ENCODE data around the gene MBNL1. TPM values are rescaled to one million over a fixed set of nuclear protein-coding genes. Genes with fewer than 3 reads are reported as not detected.

MBNL1 gene
- polyA plus RNA-seq, 3 donors: 190 to 204 (median 191) TPM

- Mint-ChIP-seq H3K27ac (peak overlapping the region; percentile 97 to 99 (median 98)), H3K4me1 (peaks cover 64% of the 10 kb centered on the region), H3K4me3 (peak overlapping the region; percentile 94 to 97), H3K9me3 (peaks cover 0 to 4% (median 0%) of the 10 kb centered on the region in 7 donors), H3K36me3 (peaks cover 19 to 22% of the 10 kb centered on the region in 2 donors), H3K27me3 (ENCODE audit: low read depth in 3 of 3) (peaks cover 0 to 1% (median 0%) of the 10 kb centered on the region in 3 donors)
- Histone ChIP-seq H3K36me3 (replicated peaks in 1 of 2; ENCODE audit: control insufficient read depth in 1 of 2, insufficient read depth in 2 of 2, low read length in 2 of 2) (no peaks in the 10 kb centered on the region), H4K20me1 (ENCODE audit: insufficient read depth, low read length) (peaks cover 64% of the 10 kb centered on the region), H3K4me1 (ENCODE audit: control insufficient read depth in 1 of 2, insufficient read depth in 2 of 2, low read length in 2 of 2) (peaks cover 43 to 75% of the 10 kb centered on the region in 2 donors), H3K9me3 (replicated peaks in 1 of 2; ENCODE audit: control insufficient read depth in 1 of 2, insufficient read depth in 1 of 2, low read length in 2 of 2) (no peaks in the 10 kb centered on the region), H3K79me2 (ENCODE audit: insufficient read depth, low read length) (peaks cover 97% of the 10 kb centered on the region), H3K9ac (ENCODE audit: insufficient read depth, low read length, poor library complexity, severe bottlenecking) (peak overlapping the region; percentile 97), H3K27me3 (ENCODE audit: control insufficient read depth in 2 of 2, insufficient read depth in 2 of 2, low read length in 2 of 2) (no peaks in the 10 kb centered on the region), H3K4me2 (replicated peaks; ENCODE audit: extremely low read depth, low read length, poor library complexity, severe bottlenecking) (peak overlapping the region; percentile 84), H2AFZ (ENCODE audit: insufficient read depth, low read depth, low read length, poor library complexity, severe bottlenecking) (peak overlapping the region; percentile 42), H3K4me3 (replicated peaks in 1 of 3; ENCODE audit: low read depth in 2 of 3, low read length in 3 of 3) (peak overlapping the region; percentile 89 to 99 (median 94)), H3K27ac (ENCODE audit: low read depth in 1 of 2, low read length in 2 of 2) (peak overlapping the region; percentile 98 to 99)
- 0% methylated on average over 4 of the region's 16 CpGs for WGBS (ENCODE audit: insufficient coverage)
- DNase-seq: peak in 1 of 3 donors; percentile 55
- intact Hi-C loops (cut with micrococcal nuclease): loop anchor here (5.0 kb wide), 2 partner anchors 63 to 73 kb away; no protein-coding TSS in a partner anchor
- no peak for TF ChIP-seq CTCF (IDR thresholded peaks at IDR 0.05)
These were observed 1.4 kb downstream of the MBNL1 start for GRCh38 chr3:152269831-152270734.

- Mint-ChIP-seq H3K36me3 (peaks cover 19 to 22% of the 10 kb centered on the region in 2 donors), H3K27ac (peak overlapping the region; percentile 33 to 99 (median 97)), H3K27me3 (ENCODE audit: low read depth in 3 of 3) (peaks cover 0 to 1% (median 0%) of the 10 kb centered on the region in 3 donors), H3K4me3 (peak overlapping the region; percentile 94 to 97), H3K4me1 (peaks cover 61% of the 10 kb centered on the region), H3K9me3 (peaks cover 0 to 4% (median 0%) of the 10 kb centered on the region in 7 donors)
- no CpG with 5 or more reads among the region's 1 CpG for WGBS (ENCODE audit: insufficient coverage)
- no peak overlapping the region for H2AFZ ChIP-seq (ENCODE audit: insufficient read depth, low read depth, low read length, poor library complexity, severe bottlenecking)
- peak overlapping the region in 1 of 2 donors; percentile 98 for H3K27ac ChIP-seq (ENCODE audit: low read depth in 1 of 2, low read length in 2 of 2)
- peak overlapping the region; percentile 84 for H3K4me2 ChIP-seq (replicated peaks; ENCODE audit: extremely low read depth, low read length, poor library complexity, severe bottlenecking)
- intact Hi-C loops (cut with micrococcal nuclease): no loop called here
- H3K79me2 ChIP-seq (ENCODE audit: insufficient read depth, low read length): peaks cover 97% of the 10 kb centered on the region
- no peaks in the 10 kb centered on the region for H3K27me3 ChIP-seq (ENCODE audit: control insufficient read depth in 2 of 2, insufficient read depth in 2 of 2, low read length in 2 of 2)
- peaks cover 44 to 74% of the 10 kb centered on the region in 2 donors for H3K4me1 ChIP-seq (ENCODE audit: control insufficient read depth in 1 of 2, insufficient read depth in 2 of 2, low read length in 2 of 2)
- TF ChIP-seq CTCF (IDR thresholded peaks at IDR 0.05): no peak
- H3K9me3 ChIP-seq (replicated peaks in 1 of 2; ENCODE audit: control insufficient read depth in 1 of 2, insufficient read depth in 1 of 2, low read length in 2 of 2): no peaks in the 10 kb centered on the region
- H3K9ac ChIP-seq (ENCODE audit: insufficient read depth, low read length, poor library complexity, severe bottlenecking): peak overlapping the region; percentile 97
- H4K20me1 ChIP-seq (ENCODE audit: insufficient read depth, low read length): peaks cover 66% of the 10 kb centered on the region
- H3K36me3 ChIP-seq (replicated peaks in 1 of 2; ENCODE audit: control insufficient read depth in 1 of 2, insufficient read depth in 2 of 2, low read length in 2 of 2): no peaks in the 10 kb centered on the region
- DNase-seq: no peak
- peak overlapping the region; percentile 89 to 99 (median 94) for H3K4me3 ChIP-seq (replicated peaks in 1 of 3; ENCODE audit: low read depth in 2 of 3, low read length in 3 of 3)
These were observed 2.2 kb downstream of the MBNL1 start for GRCh38 chr3:152270937-152271336.
